ENCODE data around the gene ABCB9.

ABCB9 gene

GRCh38 chr12:122949816-122950675 lies 16.2 kb downstream of the ABCB9 start:
- in situ Hi-C loops (cut with HindIII; ENCODE audit: low pct_ligation_motif_present, low sequenced_read_pairs): no loop called here
- TF ChIP-seq, protein P1, sequence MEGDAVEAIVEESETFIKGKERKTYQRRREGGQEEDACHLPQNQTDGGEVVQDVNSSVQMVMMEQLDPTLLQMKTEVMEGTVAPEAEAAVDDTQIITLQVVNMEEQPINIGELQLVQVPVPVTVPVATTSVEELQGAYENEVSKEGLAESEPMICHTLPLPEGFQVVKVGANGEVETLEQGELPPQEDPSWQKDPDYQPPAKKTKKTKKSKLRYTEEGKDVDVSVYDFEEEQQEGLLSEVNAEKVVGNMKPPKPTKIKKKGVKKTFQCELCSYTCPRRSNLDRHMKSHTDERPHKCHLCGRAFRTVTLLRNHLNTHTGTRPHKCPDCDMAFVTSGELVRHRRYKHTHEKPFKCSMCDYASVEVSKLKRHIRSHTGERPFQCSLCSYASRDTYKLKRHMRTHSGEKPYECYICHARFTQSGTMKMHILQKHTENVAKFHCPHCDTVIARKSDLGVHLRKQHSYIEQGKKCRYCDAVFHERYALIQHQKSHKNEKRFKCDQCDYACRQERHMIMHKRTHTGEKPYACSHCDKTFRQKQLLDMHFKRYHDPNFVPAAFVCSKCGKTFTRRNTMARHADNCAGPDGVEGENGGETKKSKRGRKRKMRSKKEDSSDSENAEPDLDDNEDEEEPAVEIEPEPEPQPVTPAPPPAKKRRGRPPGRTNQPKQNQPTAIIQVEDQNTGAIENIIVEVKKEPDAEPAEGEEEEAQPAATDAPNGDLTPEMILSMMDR (IDR thresholded peaks at IDR 0.05; ENCODE audit: low read depth, low read length, missing control alignments): no peak
- no peak for DNase-seq
- Histone ChIP-seq H3K4me3 (ENCODE audit: low read depth, low read length) (no peak overlapping the region), H3K27ac (no peak overlapping the region), H3K27me3 (replicated peaks) (no peaks in the 10 kb centered on the region), H3K36me3 (replicated peaks) (no peaks in the 10 kb centered on the region)

DNA sequence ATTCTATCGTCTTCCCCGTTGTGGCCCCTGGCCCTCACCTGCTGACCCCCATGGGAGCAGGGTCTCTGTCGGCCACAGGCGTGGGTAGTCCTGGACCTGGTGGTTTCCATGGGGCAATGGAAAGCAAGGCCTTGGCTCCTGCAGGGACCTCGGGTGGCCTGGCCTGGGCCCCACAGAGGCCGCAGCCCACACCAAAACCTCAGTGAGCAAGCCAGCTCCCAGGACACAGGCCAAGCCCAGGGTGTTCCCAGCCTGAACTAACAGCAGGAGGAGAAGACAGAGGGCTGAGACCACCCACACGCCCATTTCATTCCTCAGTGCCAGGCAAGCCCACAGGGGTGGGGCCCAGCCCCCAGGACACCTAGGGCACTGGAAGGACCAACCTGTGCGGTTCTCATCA lies 16.9 kb downstream of the ABCB9 start:
- TF ChIP-seq, protein P1 (IDR thresholded peaks at IDR 0.05; ENCODE audit: low read depth, low read length, missing control alignments): no peak
- H3K27ac ChIP-seq: no peak overlapping the region
- no peaks in the 10 kb centered on the region for H3K27me3 ChIP-seq (replicated peaks)
- no peak overlapping the region for H3K4me3 ChIP-seq (ENCODE audit: low read depth, low read length)
- H3K36me3 ChIP-seq (replicated peaks): no peaks in the 10 kb centered on the region
- in situ Hi-C loops (cut with HindIII; ENCODE audit: low pct_ligation_motif_present, low sequenced_read_pairs): no loop called here
- DNase-seq: no peak

DNA sequence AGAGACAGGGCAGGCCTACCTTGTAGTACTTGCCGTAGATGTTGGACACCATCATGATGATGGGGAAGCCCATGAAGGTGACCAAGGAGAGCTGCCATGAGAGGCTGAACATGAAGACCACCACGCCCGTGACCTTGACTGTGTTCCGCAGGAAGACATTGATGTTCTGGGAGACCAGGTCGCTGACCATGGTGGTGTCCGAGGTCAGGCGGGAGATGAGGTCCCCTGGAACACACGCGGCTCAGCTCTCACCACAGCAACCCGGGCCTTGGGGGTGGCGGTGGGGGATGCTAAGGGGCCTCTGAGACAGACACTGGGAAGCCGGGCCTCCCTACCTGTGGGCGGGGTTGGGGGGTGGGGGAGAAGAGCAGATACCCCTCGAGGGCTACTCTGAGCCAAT lies 17.7 kb downstream of the ABCB9 start:
- Histone ChIP-seq H3K4me3 (ENCODE audit: low read depth, low read length) (no peak overlapping the region), H3K36me3 (replicated peaks) (no peaks in the 10 kb centered on the region), H3K27me3 (replicated peaks) (no peaks in the 10 kb centered on the region), H3K27ac (no peak overlapping the region)
- TF ChIP-seq, protein P1 (IDR thresholded peaks at IDR 0.05; ENCODE audit: low read depth, low read length, missing control alignments): no peak
- in situ Hi-C loops (cut with HindIII; ENCODE audit: low pct_ligation_motif_present, low sequenced_read_pairs): no loop called here
- no peak for DNase-seq

DNA sequence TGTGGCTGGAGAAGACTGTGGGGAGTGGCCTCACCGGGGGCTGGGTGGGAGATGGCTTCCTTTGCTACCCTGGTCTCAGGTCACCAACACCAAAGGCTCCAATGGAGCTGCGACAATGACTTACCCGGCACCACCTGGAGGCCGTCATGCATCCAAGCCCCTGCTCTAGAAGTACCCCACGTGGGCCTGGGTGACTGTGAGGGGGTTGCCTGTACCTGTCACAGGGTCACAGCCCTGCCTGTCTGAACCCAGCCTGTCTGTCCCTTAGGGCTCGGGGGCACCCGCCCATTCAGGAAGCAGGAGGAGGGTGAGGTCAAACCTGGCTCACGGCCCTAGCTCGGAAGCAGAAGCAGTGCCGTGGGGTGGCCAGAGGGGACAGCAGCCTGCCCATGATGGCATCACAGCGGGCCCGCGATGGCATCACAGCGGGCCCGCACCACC lies 18.9 kb downstream of the ABCB9 start:
- TF ChIP-seq, protein P1 (IDR thresholded peaks at IDR 0.05; ENCODE audit: low read depth, low read length, missing control alignments): no peak
- Histone ChIP-seq H3K36me3 (replicated peaks) (no peaks in the 10 kb centered on the region), H3K27me3 (replicated peaks) (no peaks in the 10 kb centered on the region), H3K4me3 (ENCODE audit: low read depth, low read length) (no peak overlapping the region), H3K27ac (peak overlapping the region; percentile 67)
- in situ Hi-C loops (cut with HindIII; ENCODE audit: low pct_ligation_motif_present, low sequenced_read_pairs): no loop called here
- no peak for DNase-seq

DNA sequence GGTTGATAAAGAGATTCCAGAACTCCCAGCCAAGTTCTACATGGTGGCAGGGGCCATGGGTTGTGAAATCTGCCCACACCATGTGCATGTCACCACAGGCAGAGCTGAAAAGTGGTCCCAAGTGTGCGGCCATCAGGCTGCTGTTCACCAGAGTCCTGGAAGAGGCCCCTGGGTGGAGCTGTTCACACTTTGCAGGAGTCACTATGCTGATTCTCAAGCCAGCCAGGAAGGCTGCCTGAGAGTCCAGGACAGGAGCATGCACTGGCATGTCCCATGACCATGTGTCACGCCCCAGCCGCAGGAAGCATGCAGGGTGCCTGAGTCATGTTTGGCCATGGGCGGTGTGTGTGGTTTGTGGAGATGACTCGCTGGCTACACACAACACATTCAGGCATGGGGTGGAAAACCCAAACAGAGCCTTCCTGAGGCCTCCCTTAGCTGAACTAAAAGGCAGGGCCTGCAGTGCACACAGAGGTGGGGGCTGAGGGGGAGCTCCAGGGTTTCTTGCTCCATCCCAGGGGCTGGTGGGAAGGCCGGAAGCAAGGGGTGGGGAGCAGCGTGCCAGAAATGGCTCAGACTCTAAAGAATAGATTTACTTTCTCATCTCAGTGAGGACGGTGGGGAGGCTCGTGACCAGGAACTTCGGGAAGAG lies 19.4 kb downstream of the ABCB9 start:
- Histone ChIP-seq H3K27me3 (replicated peaks) (no peaks in the 10 kb centered on the region), H3K36me3 (replicated peaks) (no peaks in the 10 kb centered on the region), H3K4me3 (ENCODE audit: low read depth, low read length) (no peak overlapping the region), H3K27ac (peak overlapping the region; percentile 67)
- in situ Hi-C loops (cut with HindIII; ENCODE audit: low pct_ligation_motif_present, low sequenced_read_pairs): no loop called here
- TF ChIP-seq, protein P1 (IDR thresholded peaks at IDR 0.05; ENCODE audit: low read depth, low read length, missing control alignments): peak; percentile 76
- DNase-seq: peak; percentile 99
